Left ventricle myocardium inferior (tissue), 1 donor: ENCODE measurements around the gene IFRD2. TPM values are rescaled to one million over a fixed set of nuclear protein-coding genes. Genes with fewer than 3 reads are reported as not detected.

ENCODE experiments used
- DNase-seq: peaks from one replicate; pipeline ENCODE4 v3.0.0-alpha.2; 2020
- H3K27ac ChIP-seq: fragments of 200-600 bp; replicated peaks from 2 replicates; pipeline ENCODE4 v1.8.0; 2021
- H3K27me3 ChIP-seq: fragments of 200-600 bp; 2 replicates; pipeline ENCODE4 v1.8.0; 2021; ENCODE audit warnings: low read depth
- H3K36me3 ChIP-seq: fragments of 200-600 bp; 2 replicates; pipeline ENCODE4 v1.8.0; 2021
- H3K4me1 ChIP-seq: fragments of 200-600 bp; 2 replicates; pipeline ENCODE4 v1.8.0; 2021
- H3K4me3 ChIP-seq: fragments of 200-600 bp; 2 replicates; pipeline ENCODE4 v1.8.0; 2021; ENCODE audit warnings: mild to moderate bottlenecking, moderate library complexity
- H3K9me3 ChIP-seq: fragments of 200-600 bp; replicated peaks from 2 replicates; pipeline ENCODE4 v1.8.0; 2021
- CTCF ChIP-seq: fragments of 200-600 bp; IDR thresholded peaks from 2 replicates; pipeline ENCODE4 v1.8.0; 2021; ENCODE audit warnings: antibody characterized with exemption, mild to moderate bottlenecking, borderline replicate concordance
- intact Hi-C: fragments of 100-400 bp; cut with micrococcal nuclease; formaldehyde crosslinking; loops from one replicate; pipeline ENCODE4 v1.11.0; 2022
- total RNA-seq: library from RNA; stranded (reverse); fragmentation: NEBNext Ultra II Directional; extraction: Animal tissue kit (Norgen Biotek cat#: 25700); gene quantifications from one replicate; pipeline ENCODE4 v1.2.1, GENCODE V29; 2021
- donor health status: DM: no; HTN: yes; CAD: no; lungs with severe emphysema.

The IFRD2 gene
- total RNA-seq, 1 donor from 2014 or later: 54.9 TPM

GRCh38 chr3:50256978-50257890, 35.0 kb downstream of the IFRD2 start:
- H3K4me1 ChIP-seq: peaks cover 94% of the 10 kb centered on the region
- TF ChIP-seq CTCF: peak; percentile 59
- H3K36me3 ChIP-seq: peaks cover 61% of the 10 kb centered on the region
- no peaks in the 10 kb centered on the region for H3K27me3 ChIP-seq
- DNase-seq: no peak
- intact Hi-C loops: no loop called here
- peaks cover 6% of the 10 kb centered on the region for H3K9me3 ChIP-seq
- peak overlapping the region; percentile 99 for H3K27ac ChIP-seq
- H3K4me3 ChIP-seq: no peak overlapping the region

- H3K4me1 ChIP-seq: peaks cover 99% of the 10 kb centered on the region
- intact Hi-C loops: no loop called here
- peaks cover 6% of the 10 kb centered on the region for H3K9me3 ChIP-seq
- H3K27ac ChIP-seq: peak overlapping the region; percentile 99
- no peak for TF ChIP-seq CTCF
- no peak for DNase-seq
- H3K27me3 ChIP-seq: no peaks in the 10 kb centered on the region
- peak overlapping the region; percentile 28 for H3K4me3 ChIP-seq
- peaks cover 62% of the 10 kb centered on the region for H3K36me3 ChIP-seq
Observed at GRCh38 chr3:50255251-50255615, 37.0 kb downstream of the IFRD2 start.

GRCh38 chr3:50254577-50255250, 37.5 kb downstream of the IFRD2 start:
- intact Hi-C loops: no loop called here

GRCh38 chr3:50251220-50251619, 41.0 kb downstream of the IFRD2 start:
- Histone ChIP-seq H3K27me3 (no peaks in the 10 kb centered on the region), H3K4me1 (peaks cover 100% of the 10 kb centered on the region), H3K27ac (peak overlapping the region; percentile 99), H3K36me3 (peaks cover 39% of the 10 kb centered on the region), H3K9me3 (no peaks in the 10 kb centered on the region), H3K4me3 (no peak overlapping the region)
- no peak for TF ChIP-seq CTCF
- intact Hi-C loops: no loop called here
- DNase-seq: no peak

More at GRCh38 chr3:50254577-50255250, 37.5 kb downstream of the IFRD2 start:
- Histone ChIP-seq H3K4me1 (peaks cover 100% of the 10 kb centered on the region), H3K4me3 (peak overlapping the region; percentile 28), H3K27me3 (no peaks in the 10 kb centered on the region), H3K9me3 (peaks cover 6% of the 10 kb centered on the region), H3K27ac (peak overlapping the region; percentile 99), H3K36me3 (peaks cover 62% of the 10 kb centered on the region)
- peak; percentile 79 for DNase-seq
- TF ChIP-seq CTCF: no peak

GRCh38 chr3:50250514-50250913, 41.7 kb downstream of the IFRD2 start:
- Histone ChIP-seq H3K4me3 (no peak overlapping the region), H3K27ac (peak overlapping the region; percentile 99), H3K27me3 (no peaks in the 10 kb centered on the region), H3K36me3 (peaks cover 31% of the 10 kb centered on the region), H3K4me1 (peaks cover 100% of the 10 kb centered on the region), H3K9me3 (no peaks in the 10 kb centered on the region)
- no peak for TF ChIP-seq CTCF
- DNase-seq: no peak
- intact Hi-C loops: no loop called here
